OCI-LY1 (cell line): ENCODE results near the gene MYO1E.

Source experiments
- CTCF ChIP-seq: fragments of 200-600 bp; sonication (generic), shearing (Covaris generic); IDR thresholded peaks from 2 replicates; pipeline ENCODE4 v1.5.1; 2017; ENCODE audit warnings: mild to moderate bottlenecking, antibody characterized with exemption, low read length, moderate library complexity, mixed read lengths
- EZH2 ChIP-seq: fragments of 200-600 bp; sonication (generic), shearing (Covaris generic); IDR thresholded peaks from 2 replicates; pipeline ENCODE4 v1.8.0; 2017; ENCODE audit warnings: borderline replicate concordance, mixed run types, mild to moderate bottlenecking, antibody characterized with exemption, low read length, moderate library complexity, mixed read lengths

GRCh38 chr15:59322056-59322759 lies 50.5 kb downstream of the MYO1E start:
- TF ChIP-seq CTCF (no peak), EZH2 (no peak)
